ENCODE measurements around the gene HNF1B. TPM values are rescaled to one million over a fixed set of nuclear protein-coding genes. Genes with fewer than 3 reads are reported as not detected.

HNF1B gene
- total and polyA plus RNA-seq, 10 of the 15 experiments (the other 5 are each of a cell fraction or from before 2014, with no cell fraction given) = 0.51 to 12.7 (median 1.9) TPM

DNA sequence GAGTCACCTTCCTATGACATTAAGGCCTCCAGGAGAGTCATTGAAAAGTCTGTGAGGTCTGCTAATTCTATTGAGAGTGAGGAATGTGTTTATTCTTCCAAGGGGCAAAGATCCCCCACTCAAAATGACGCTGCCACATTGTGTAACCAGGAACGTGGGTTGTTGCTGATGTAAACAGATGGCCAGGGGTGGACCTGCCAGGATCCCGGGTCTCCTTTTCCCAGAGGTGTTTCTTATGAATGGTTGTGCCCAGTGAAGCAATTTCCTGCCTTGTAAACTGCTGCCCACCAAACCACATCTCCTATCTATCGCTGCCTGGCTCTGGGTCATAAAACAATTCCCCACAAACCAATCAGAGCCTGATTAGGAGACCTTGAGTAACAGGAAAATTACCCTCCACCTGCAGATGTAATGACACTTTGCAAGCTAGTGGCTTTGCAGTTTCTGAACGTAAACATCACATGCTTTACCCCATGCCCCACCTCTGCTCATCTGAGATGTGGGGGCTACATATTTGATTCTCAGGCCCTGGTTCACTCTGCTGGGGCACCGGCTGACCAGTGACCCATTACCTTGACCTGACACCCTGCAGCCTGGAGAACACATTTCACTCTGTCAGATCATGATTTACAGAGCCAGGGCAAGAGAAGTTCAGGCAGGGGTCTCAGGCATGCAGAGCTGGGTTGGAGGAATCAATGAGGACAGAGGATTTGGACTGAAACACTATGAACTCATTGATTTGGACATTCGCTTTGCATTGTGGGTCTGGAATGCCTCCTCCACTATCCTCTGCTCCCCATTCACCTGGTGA lies 68.5 kb downstream of the HNF1B start:
- WGBS (ENCODE audit: insufficient coverage, insufficient replicate concordance, low lambda C conversion rate, missing lambda C conversion rate) = 13% methylated on average over 7 of the region's 7 CpGs
- RAD21 ChIA-PET (ENCODE audit: unreplicated experiment) = no interaction called here
- POLR2A ChIA-PET = no interaction called here
- H3K9me3 ChIP-seq (replicated peaks; ENCODE audit: control insufficient read depth, insufficient read depth, low read length) = no peaks in the 10 kb centered on the region; the same call in 2 of the 3 replicates
- no TSS peak for BruUV-seq (replicated peaks)
- FAIRE-seq (no peak), DNase-seq (ENCODE audit: low read depth, low spot score) (no peak), ATAC-seq (no peak; the same call in 2 of the 3 replicates)
- H3K36me3 ChIP-seq (ENCODE audit: control insufficient read depth in 2 of 2, insufficient read depth in 2 of 2, low read length in 1 of 2) = no peaks in the 10 kb centered on the region
- in situ Hi-C loops (cut with MboI) = no loop called here
- intact Hi-C loops (cut with micrococcal nuclease; ENCODE audit: unreplicated experiment) = no loop called here
- no peaks in the 10 kb centered on the region for H3K79me2 ChIP-seq (ENCODE audit: control insufficient read depth, insufficient read depth, low read length)
- no peak overlapping the region for H3K9ac ChIP-seq (ENCODE audit: control insufficient read depth, insufficient read depth, low read length)
- H4K20me1 ChIP-seq (ENCODE audit: control insufficient read depth, insufficient read depth) = no peaks in the 10 kb centered on the region
- H3K27ac ChIP-seq (ENCODE audit: control insufficient read depth, insufficient read depth) = no peak overlapping the region
- no peak overlapping the region for H2AFZ ChIP-seq (ENCODE audit: control insufficient read depth, low read depth, low read length)
- no peak overlapping the region for H3K4me3 ChIP-seq
- H3K27me3 ChIP-seq (replicated peaks in 1 of 2; ENCODE audit: control insufficient read depth in 2 of 2, insufficient read depth in 2 of 2, low read length in 1 of 2) = no peaks in the 10 kb centered on the region; a peak in 1 of 4 replicates
- SMC1A ChIA-PET (ENCODE audit: uncharacterized antibody, unreplicated experiment) = interaction anchor here (1.2 kb wide), 1 partner anchor 116 kb away, joined by 3 read pairs; no protein-coding TSS in a partner anchor
- CTCF ChIA-PET = no interaction called here
- H3K4me2 ChIP-seq (ENCODE audit: control insufficient read depth, insufficient read depth) = no peak overlapping the region
- no peaks in the 10 kb centered on the region for H3K4me1 ChIP-seq (ENCODE audit: control insufficient read depth, insufficient read depth, low read length)
- TF ChIP-seq, protein P1, sequence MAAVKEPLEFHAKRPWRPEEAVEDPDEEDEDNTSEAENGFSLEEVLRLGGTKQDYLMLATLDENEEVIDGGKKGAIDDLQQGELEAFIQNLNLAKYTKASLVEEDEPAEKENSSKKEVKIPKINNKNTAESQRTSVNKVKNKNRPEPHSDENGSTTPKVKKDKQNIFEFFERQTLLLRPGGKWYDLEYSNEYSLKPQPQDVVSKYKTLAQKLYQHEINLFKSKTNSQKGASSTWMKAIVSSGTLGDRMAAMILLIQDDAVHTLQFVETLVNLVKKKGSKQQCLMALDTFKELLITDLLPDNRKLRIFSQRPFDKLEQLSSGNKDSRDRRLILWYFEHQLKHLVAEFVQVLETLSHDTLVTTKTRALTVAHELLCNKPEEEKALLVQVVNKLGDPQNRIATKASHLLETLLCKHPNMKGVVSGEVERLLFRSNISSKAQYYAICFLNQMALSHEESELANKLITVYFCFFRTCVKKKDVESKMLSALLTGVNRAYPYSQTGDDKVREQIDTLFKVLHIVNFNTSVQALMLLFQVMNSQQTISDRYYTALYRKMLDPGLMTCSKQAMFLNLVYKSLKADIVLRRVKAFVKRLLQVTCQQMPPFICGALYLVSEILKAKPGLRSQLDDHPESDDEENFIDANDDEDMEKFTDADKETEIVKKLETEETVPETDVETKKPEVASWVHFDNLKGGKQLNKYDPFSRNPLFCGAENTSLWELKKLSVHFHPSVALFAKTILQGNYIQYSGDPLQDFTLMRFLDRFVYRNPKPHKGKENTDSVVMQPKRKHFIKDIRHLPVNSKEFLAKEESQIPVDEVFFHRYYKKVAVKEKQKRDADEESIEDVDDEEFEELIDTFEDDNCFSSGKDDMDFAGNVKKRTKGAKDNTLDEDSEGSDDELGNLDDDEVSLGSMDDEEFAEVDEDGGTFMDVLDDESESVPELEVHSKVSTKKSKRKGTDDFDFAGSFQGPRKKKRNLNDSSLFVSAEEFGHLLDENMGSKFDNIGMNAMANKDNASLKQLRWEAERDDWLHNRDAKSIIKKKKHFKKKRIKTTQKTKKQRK (IDR thresholded peaks at IDR 0.05; ENCODE audit: low read depth, low read length) = no peak
- TF ChIP-seq BHLHE40 (IDR thresholded peaks at IDR 0.05; ENCODE audit: borderline replicate concordance in 1 of 2, low read depth in 2 of 2, low read length in 1 of 2) (no peak), MEF2A (IDR thresholded peaks at IDR 0.05; ENCODE audit: insufficient read depth, low read depth, low read length) (no peak), ZNF207 (IDR thresholded peaks at IDR 0.05; ENCODE audit: borderline replicate concordance) (no peak), STAT3 (IDR thresholded peaks at IDR 0.05; ENCODE audit: low read depth, low read length) (no peak), RAD21 (IDR thresholded peaks at IDR 0.05; ENCODE audit: insufficient read depth, low read depth, low read length) (no peak), CHD2 (IDR thresholded peaks at IDR 0.05; ENCODE audit: borderline replicate concordance, low read depth, low read length) (no peak), BMI1 (IDR thresholded peaks at IDR 0.05; ENCODE audit: borderline replicate concordance) (no peak), RB1 (IDR thresholded peaks at IDR 0.05; ENCODE audit: borderline replicate concordance) (no peak)
- TF ChIP-seq, protein P2, sequence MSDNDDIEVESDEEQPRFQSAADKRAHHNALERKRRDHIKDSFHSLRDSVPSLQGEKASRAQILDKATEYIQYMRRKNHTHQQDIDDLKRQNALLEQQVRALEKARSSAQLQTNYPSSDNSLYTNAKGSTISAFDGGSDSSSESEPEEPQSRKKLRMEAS (IDR thresholded peaks at IDR 0.05; ENCODE audit: low read depth, low read length) = no peak
- TF ChIP-seq, protein P3, sequence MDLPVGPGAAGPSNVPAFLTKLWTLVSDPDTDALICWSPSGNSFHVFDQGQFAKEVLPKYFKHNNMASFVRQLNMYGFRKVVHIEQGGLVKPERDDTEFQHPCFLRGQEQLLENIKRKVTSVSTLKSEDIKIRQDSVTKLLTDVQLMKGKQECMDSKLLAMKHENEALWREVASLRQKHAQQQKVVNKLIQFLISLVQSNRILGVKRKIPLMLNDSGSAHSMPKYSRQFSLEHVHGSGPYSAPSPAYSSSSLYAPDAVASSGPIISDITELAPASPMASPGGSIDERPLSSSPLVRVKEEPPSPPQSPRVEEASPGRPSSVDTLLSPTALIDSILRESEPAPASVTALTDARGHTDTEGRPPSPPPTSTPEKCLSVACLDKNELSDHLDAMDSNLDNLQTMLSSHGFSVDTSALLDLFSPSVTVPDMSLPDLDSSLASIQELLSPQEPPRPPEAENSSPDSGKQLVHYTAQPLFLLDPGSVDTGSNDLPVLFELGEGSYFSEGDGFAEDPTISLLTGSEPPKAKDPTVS (IDR thresholded peaks at IDR 0.05; ENCODE audit: low read depth, low read length) = no peak
- TF ChIP-seq, protein P4, sequence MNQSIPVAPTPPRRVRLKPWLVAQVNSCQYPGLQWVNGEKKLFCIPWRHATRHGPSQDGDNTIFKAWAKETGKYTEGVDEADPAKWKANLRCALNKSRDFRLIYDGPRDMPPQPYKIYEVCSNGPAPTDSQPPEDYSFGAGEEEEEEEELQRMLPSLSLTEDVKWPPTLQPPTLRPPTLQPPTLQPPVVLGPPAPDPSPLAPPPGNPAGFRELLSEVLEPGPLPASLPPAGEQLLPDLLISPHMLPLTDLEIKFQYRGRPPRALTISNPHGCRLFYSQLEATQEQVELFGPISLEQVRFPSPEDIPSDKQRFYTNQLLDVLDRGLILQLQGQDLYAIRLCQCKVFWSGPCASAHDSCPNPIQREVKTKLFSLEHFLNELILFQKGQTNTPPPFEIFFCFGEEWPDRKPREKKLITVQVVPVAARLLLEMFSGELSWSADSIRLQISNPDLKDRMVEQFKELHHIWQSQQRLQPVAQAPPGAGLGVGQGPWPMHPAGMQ (IDR thresholded peaks at IDR 0.05; ENCODE audit: borderline replicate concordance) = no peak
- TF ChIP-seq, protein P5, sequence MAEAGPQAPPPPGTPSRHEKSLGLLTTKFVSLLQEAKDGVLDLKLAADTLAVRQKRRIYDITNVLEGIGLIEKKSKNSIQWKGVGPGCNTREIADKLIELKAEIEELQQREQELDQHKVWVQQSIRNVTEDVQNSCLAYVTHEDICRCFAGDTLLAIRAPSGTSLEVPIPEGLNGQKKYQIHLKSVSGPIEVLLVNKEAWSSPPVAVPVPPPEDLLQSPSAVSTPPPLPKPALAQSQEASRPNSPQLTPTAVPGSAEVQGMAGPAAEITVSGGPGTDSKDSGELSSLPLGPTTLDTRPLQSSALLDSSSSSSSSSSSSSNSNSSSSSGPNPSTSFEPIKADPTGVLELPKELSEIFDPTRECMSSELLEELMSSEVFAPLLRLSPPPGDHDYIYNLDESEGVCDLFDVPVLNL (IDR thresholded peaks at IDR 0.05; ENCODE audit: low read depth, low read length) = no peak
